Measurements from ENCODE around the gene CMPK1. TPM values are rescaled to one million over a fixed set of nuclear protein-coding genes. Genes with fewer than 3 reads are reported as not detected.

The CMPK1 gene
- total RNA-seq, 1 donor from 2014 or later = 149 TPM

DNA sequence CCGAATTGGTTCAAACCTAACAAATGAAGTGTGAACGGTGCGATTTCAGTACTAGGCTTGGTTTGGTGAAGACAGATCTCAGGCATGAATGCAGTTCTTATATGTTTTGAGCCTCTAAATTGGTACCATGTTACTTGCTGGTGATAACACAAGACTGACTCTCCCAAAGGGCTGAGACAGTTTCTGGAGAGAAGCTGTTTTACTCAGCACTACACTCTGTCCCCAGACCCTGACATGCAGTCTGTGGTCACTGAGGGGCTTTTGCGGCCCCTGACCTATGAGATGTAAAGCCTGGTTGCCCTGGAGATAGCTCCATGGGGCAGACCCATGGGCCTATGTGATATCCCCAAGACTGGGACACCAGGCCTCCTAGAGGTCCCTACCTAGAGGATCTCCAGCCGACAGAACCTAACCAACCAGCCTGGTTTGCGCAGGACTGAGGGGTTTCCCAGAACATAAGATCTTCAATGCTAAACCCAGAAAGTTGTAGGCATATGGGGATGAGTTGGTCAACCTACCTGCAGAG, 63.1 kb downstream of the CMPK1 start:
- no peak for DNase-seq (ENCODE audit: low spot score)

GRCh38 chr1:47399138-47399845, 65.7 kb downstream of the CMPK1 start:
- DNase-seq (ENCODE audit: low spot score) = no peak

DNA sequence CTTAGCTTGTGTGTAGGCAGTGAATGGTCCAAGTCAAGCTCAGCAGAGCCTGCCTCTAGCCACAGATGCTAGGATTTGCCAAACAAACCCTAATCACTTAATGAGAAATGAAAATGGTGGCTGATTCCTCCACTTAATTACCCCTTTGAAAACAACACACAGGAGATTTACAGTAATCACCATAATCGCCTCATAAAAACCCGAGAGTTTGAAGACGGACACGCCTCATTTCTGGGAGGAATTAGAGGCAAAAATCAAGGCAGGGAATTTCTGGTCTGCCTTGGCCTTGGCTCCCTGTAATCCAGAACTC, 66.2 kb downstream of the CMPK1 start:
- DNase-seq (ENCODE audit: low spot score) = no peak

- no peak for DNase-seq (ENCODE audit: low spot score)
Observed at GRCh38 chr1:47401761-47402160, 68.2 kb downstream of the CMPK1 start.

DNA sequence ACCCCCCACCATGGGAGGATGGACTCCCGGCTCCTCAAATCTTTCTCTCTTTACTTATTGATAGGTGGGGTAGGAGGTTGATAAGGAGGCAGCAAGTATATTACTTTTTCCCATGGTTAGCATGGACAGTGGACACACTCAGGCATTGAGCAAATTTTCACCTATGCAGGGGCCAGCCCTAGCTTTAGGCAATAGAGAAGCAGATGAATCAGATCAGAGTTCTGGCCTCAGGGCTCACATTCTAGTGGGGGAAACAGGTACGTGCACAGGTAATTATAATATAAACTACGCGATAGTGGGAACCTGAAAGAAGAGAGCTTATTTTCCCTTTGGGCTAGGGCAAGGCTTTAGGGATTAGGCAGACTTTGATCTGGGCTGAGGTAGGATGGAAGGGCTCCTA, 69.0 kb downstream of the CMPK1 start:
- DNase-seq (ENCODE audit: low spot score) = no peak

DNA sequence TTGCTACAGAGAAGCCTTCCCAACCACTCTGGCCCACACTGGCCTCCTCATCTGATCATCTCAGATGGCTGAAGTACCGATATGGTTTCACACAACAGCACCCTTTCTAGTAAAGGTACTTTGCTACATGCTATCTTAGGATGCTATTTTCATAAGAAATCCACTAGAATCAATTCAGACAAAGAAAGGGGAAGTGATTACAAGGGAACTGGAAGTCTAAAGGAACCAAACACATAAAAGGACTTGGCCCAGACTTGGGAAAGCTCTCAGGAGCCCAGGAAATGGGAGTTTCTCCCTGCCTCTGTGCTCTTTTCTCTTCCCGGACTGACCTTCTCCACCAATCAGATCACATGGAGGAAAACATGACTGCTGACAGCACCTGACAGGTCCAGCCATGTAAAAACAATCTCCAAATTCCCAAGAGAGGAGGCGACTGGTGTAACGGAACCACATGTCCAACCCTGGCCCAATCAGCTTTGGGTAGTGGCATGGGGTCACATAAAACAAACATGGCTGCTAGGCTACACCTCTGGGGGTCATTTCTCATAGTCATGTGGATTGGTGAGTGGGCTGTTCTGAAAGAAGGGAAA, 69.8 kb downstream of the CMPK1 start:
- DNase-seq (ENCODE audit: low spot score) = no peak

- no peak for DNase-seq (ENCODE audit: low spot score)
Observed at GRCh38 chr1:47405697-47406096, 72.1 kb downstream of the CMPK1 start.

DNA sequence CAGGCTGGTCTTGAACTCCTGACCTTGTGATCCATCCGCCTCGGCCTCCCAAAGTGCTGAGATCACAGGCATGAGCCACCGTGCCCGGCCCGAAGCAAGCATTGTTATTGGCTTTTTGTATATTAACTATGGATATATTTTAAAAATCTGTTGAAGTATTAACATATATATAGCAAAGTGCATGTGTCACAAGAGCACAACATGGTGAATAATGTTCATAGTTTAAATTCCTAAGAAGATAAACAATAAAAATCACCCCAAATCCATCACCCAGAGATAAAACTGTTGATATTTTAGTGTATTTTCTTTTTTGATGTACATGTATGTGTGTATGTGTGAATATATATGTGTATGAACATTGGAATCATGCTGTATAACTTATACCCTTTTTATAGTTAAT, 73.4 kb downstream of the CMPK1 start:
- DNase-seq (ENCODE audit: low spot score) = no peak

- no peak for DNase-seq (ENCODE audit: low spot score)
Observed at GRCh38 chr1:47407481-47407880, 73.9 kb downstream of the CMPK1 start.

GRCh38 chr1:47409311-47410067, 75.9 kb downstream of the CMPK1 start:
- DNase-seq (ENCODE audit: low spot score) = no peak

GRCh38 chr1:47410068-47410455, 76.5 kb downstream of the CMPK1 start:
- no peak for DNase-seq (ENCODE audit: low spot score)

DNA sequence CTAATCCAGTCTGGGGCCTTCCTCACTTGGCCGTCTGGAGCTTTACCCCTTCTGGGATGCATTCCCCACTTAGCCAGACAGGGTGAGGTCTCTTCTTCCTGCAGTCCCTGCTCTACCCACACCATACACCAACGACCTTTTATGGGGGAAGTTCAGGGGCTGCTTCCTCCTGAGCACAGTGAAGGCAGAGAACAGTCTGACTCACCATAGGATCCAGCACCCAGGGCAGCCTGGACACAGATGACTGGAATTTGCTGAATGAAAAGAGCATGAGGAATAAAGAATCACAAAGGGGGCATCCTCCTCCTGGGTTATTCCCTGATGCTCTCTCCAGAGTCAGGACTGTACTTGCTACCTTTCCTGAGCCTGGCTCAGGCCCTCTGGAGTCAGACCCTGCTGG, 77.8 kb downstream of the CMPK1 start:
- no peak for DNase-seq (ENCODE audit: low spot score)

DNA sequence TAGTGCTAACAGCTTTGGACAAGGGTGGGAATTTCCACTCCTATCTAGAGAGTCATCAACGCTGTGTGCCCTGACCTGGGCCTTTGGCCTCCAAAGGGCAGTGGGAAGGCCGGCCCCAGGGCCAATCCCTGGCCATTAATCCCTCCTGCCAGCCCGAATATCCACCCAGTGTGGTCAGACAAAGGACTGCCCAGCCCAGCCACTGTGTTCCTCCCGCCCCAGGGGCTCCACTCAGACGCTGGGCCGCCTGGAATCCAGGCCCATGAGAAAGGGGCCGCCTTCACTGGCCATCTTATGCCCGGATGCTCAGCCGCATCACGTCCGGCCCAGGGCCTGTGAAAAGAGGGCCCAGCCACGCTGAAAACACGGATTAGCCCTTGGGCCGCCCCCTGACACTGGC, 78.8 kb downstream of the CMPK1 start:
- no peak for DNase-seq (ENCODE audit: low spot score)

DNA sequence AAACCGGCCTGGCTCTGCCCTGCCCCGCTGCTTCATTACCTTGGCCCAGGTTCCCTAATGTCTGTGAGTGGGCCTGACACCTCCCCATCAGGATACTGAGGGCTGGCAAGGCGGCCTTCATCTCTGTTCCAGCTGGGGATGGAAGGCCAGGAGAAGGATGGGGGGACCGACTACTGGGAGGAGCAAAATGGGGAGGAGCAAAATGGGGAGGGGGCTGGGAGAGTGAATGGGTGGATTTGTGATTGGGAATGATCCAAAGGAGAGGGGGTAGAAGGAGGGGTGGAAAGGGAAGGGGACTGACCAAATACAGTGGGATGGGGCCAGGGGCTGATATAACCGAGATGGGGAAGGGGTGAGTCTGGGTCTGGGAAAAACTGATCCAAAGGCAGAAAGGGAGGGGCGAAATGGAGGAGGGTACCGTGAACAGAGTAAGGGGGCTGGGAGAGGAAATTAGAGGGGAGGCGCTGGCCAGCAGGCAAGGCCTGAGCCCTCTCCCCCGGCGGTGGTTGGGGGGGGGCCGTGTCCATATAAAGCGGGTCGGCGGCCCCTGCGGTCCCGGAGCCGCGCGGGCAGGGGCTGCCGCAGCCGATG, 82.2 kb downstream of the CMPK1 start, which contains the start of gene FOXE3:
FOXE3 (plus strand) TSS at position 558 of the 591 bp plus-strand sequence; CDS start at position 589, 31 bp downstream.
- no peak for DNase-seq (ENCODE audit: low spot score)

GRCh38 chr1:47416319-47417169, 83.0 kb downstream of the CMPK1 start:
- no peak for DNase-seq (ENCODE audit: low spot score)

GRCh38 chr1:47417170-47418044, 83.8 kb downstream of the CMPK1 start:
- no peak for DNase-seq (ENCODE audit: low spot score)

DNA sequence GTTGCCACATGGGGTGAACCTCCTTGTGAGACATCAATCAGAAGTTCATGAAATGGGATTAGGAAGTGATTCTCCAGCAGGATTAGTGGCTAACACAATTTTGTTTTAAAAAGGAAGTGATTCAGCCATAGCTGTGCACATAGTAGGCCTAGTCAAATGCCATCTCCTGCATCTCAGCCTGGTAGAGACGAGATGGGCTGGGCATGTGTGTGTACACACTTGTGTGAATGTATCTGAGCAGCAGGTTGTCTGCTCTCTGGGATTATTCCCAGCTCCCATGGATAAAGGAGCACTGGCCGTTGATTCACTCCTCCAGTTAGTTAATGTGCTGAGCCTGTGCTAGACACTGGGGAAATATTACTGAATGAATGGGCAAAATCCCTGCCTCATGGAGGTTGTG, 84.5 kb downstream of the CMPK1 start:
- no peak for DNase-seq (ENCODE audit: low spot score)

- DNase-seq (ENCODE audit: low spot score) = no peak
Observed at GRCh38 chr1:47418681-47419325, 85.2 kb downstream of the CMPK1 start.

- DNase-seq (ENCODE audit: low spot score) = no peak
Observed at GRCh38 chr1:47420547-47420946, 87.0 kb downstream of the CMPK1 start.

GRCh38 chr1:47423872-47424271, 90.3 kb downstream of the CMPK1 start:
- no peak for DNase-seq (ENCODE audit: low spot score)

Measured in mucosa of gallbladder (tissue), 1 donor.